Muscle layer of colon (tissue), 2 donors: ENCODE results near the gene LRFN4.

Experiments
- H3K27ac ChIP-seq: one replicate; pipeline ENCODE4 v1.7.0; 2013; ENCODE audit warnings: low read depth, mild to moderate bottlenecking, low read length, moderate library complexity
- H3K27me3 ChIP-seq, 2 donors: one replicate each; pipeline ENCODE4 v1.7.0; 2013; ENCODE audit warnings: low read length in 2 of 2, mild to moderate bottlenecking in 2 of 2; ENCODE audit not compliant: insufficient read depth in 2 of 2, control insufficient read depth in 1 of 2
- H3K36me3 ChIP-seq: one replicate; pipeline ENCODE4 v1.7.0; 2013; ENCODE audit warnings: mild to moderate bottlenecking, low read length; ENCODE audit not compliant: insufficient read depth
- H3K4me1 ChIP-seq: one replicate; pipeline ENCODE4 v1.7.0; 2013; ENCODE audit warnings: mild to moderate bottlenecking, low read length; ENCODE audit not compliant: insufficient read depth
- H3K4me3 ChIP-seq, 2 donors: one replicate each; pipeline ENCODE4 v1.7.0; 2013; ENCODE audit warnings: low read length in 2 of 2, low read depth in 1 of 2, mild to moderate bottlenecking in 1 of 2, moderate library complexity in 1 of 2
- H3K9ac ChIP-seq: one replicate; pipeline ENCODE4 v1.7.0; 2013; ENCODE audit warnings: low read length
- H3K9me3 ChIP-seq: one replicate; pipeline ENCODE4 v1.7.0; 2013; ENCODE audit warnings: mild to moderate bottlenecking, low read length
- donor health status: abdominal sarcoma.
- donor health status: Adenocarcinoma of cecum.

Gene LRFN4

GRCh38 chr11:66868726-66869566 is 12.1 kb downstream of the LRFN4 start:
- Histone ChIP-seq H3K9me3 (no peaks in the 10 kb centered on the region), H3K4me3 (no peak overlapping the region), H3K9ac (no peak overlapping the region), H3K4me1 (no peaks in the 10 kb centered on the region), H3K27me3 (no peaks in the 10 kb centered on the region), H3K36me3 (no peaks in the 10 kb centered on the region), H3K27ac (no peak overlapping the region)

- Histone ChIP-seq H3K27me3 (no peaks in the 10 kb centered on the region), H3K4me3 (no peak overlapping the region), H3K27ac (no peak overlapping the region), H3K9ac (no peak overlapping the region), H3K9me3 (no peaks in the 10 kb centered on the region), H3K36me3 (no peaks in the 10 kb centered on the region), H3K4me1 (no peaks in the 10 kb centered on the region)
These were observed 12.7 kb downstream of the LRFN4 start for GRCh38 chr11:66869567-66869870.

- Histone ChIP-seq H3K4me1 (no peaks in the 10 kb centered on the region), H3K27me3 (no peaks in the 10 kb centered on the region), H3K9me3 (no peaks in the 10 kb centered on the region), H3K27ac (no peak overlapping the region), H3K4me3 (no peak overlapping the region), H3K9ac (no peak overlapping the region), H3K36me3 (no peaks in the 10 kb centered on the region)
These were observed 13.3 kb downstream of the LRFN4 start for GRCh38 chr11:66870131-66870530.

- H3K27ac ChIP-seq = no peak overlapping the region
- H3K9me3 ChIP-seq = no peaks in the 10 kb centered on the region
- H3K36me3 ChIP-seq = no peaks in the 10 kb centered on the region
- no peak overlapping the region for H3K4me3 ChIP-seq
- no peaks in the 10 kb centered on the region for H3K27me3 ChIP-seq
- no peak overlapping the region for H3K9ac ChIP-seq
- no peaks in the 10 kb centered on the region for H3K4me1 ChIP-seq
These were observed 14.0 kb downstream of the LRFN4 start for GRCh38 chr11:66870616-66871520.

- no peak overlapping the region for H3K27ac ChIP-seq
- no peaks in the 10 kb centered on the region for H3K27me3 ChIP-seq
- no peaks in the 10 kb centered on the region for H3K36me3 ChIP-seq
- H3K4me3 ChIP-seq = no peak overlapping the region
- H3K9me3 ChIP-seq = no peaks in the 10 kb centered on the region
- no peaks in the 10 kb centered on the region for H3K4me1 ChIP-seq
- no peak overlapping the region for H3K9ac ChIP-seq
These were observed 14.6 kb downstream of the LRFN4 start for GRCh38 chr11:66871521-66871901.

GRCh38 chr11:66874232-66874631 is 17.4 kb downstream of the LRFN4 start:
- Histone ChIP-seq H3K27ac (no peak overlapping the region), H3K9ac (no peak overlapping the region), H3K4me3 (no peak overlapping the region), H3K4me1 (no peaks in the 10 kb centered on the region), H3K9me3 (no peaks in the 10 kb centered on the region), H3K36me3 (no peaks in the 10 kb centered on the region), H3K27me3 (no peaks in the 10 kb centered on the region)

GRCh38 chr11:66875378-66875777 is 18.5 kb downstream of the LRFN4 start:
- H3K27ac ChIP-seq = no peak overlapping the region
- H3K9ac ChIP-seq = no peak overlapping the region
- no peaks in the 10 kb centered on the region for H3K36me3 ChIP-seq
- no peaks in the 10 kb centered on the region for H3K4me1 ChIP-seq
- H3K4me3 ChIP-seq = no peak overlapping the region
- H3K9me3 ChIP-seq = no peaks in the 10 kb centered on the region
- H3K27me3 ChIP-seq = no peaks in the 10 kb centered on the region

GRCh38 chr11:66877588-66878385 is 20.9 kb downstream of the LRFN4 start:
- H3K9ac ChIP-seq = no peak overlapping the region
- H3K36me3 ChIP-seq = no peaks in the 10 kb centered on the region
- no peak overlapping the region for H3K4me3 ChIP-seq
- peaks cover 2% of the 10 kb centered on the region for H3K4me1 ChIP-seq
- H3K27me3 ChIP-seq = no peaks in the 10 kb centered on the region
- H3K9me3 ChIP-seq = no peaks in the 10 kb centered on the region
- no peak overlapping the region for H3K27ac ChIP-seq

GRCh38 chr11:66878474-66878873 is 21.6 kb downstream of the LRFN4 start:
- H3K27me3 ChIP-seq = no peaks in the 10 kb centered on the region
- no peak overlapping the region for H3K4me3 ChIP-seq
- H3K4me1 ChIP-seq = peaks cover 9% of the 10 kb centered on the region
- no peaks in the 10 kb centered on the region for H3K36me3 ChIP-seq
- no peak overlapping the region for H3K9ac ChIP-seq
- H3K9me3 ChIP-seq = no peaks in the 10 kb centered on the region
- no peak overlapping the region for H3K27ac ChIP-seq

GRCh38 chr11:66879000-66879399 is 22.1 kb downstream of the LRFN4 start:
- Histone ChIP-seq H3K36me3 (no peaks in the 10 kb centered on the region), H3K27ac (no peak overlapping the region), H3K27me3 (no peaks in the 10 kb centered on the region), H3K4me1 (peaks cover 9% of the 10 kb centered on the region), H3K9me3 (no peaks in the 10 kb centered on the region), H3K9ac (no peak overlapping the region), H3K4me3 (no peak overlapping the region)

- no peak overlapping the region for H3K27ac ChIP-seq
- no peak overlapping the region for H3K9ac ChIP-seq
- H3K36me3 ChIP-seq = no peaks in the 10 kb centered on the region
- no peaks in the 10 kb centered on the region for H3K27me3 ChIP-seq
- H3K4me3 ChIP-seq = no peak overlapping the region
- H3K9me3 ChIP-seq = no peaks in the 10 kb centered on the region
- peaks cover 9% of the 10 kb centered on the region for H3K4me1 ChIP-seq
These were observed 22.7 kb downstream of the LRFN4 start for GRCh38 chr11:66879583-66879982.
